Activated CD4-positive, alpha-beta T cell treated with anti-CD3 and anti-CD28 coated beads, Interleukin-2, amount 10 ng/mL, durations not matched to agents 7 days and 5 days (primary cell): Measurements from ENCODE around the gene SYT14. TPM values are rescaled to one million over a fixed set of nuclear protein-coding genes. Genes with fewer than 3 reads are reported as not detected.
"Not testable (repeated sequence)": the region's sequence is repeated elsewhere in the genome, so short reads cannot be mapped to it uniquely, and the experiment has no call there.

Experiments
- CTCF ChIA-PET: fragments of 350-600 bp; sonication (Branson Sonifier 250); formaldehyde crosslinking; loops from one replicate; lab custom pipeline; 2021; ENCODE audit warnings: antibody characterized with exemption; lab: Charles Lee
- POLR2A ChIA-PET: fragments of 350-600 bp; sonication (Branson Sonifier 250); formaldehyde crosslinking; loops from one replicate; lab custom pipeline; 2021; ENCODE audit warnings: antibody characterized with exemption; lab: Charles Lee
- DNase-seq: peaks from one replicate; pipeline ENCODE4 v3.0.0-alpha.2; 2020
- H3K27ac Mint-ChIP-seq: one replicate; pipeline ENCODE4 v1.8.0; 2021; ENCODE audit warnings: mild to moderate bottlenecking, moderate library complexity, mixed read lengths
- H3K27me3 Mint-ChIP-seq: one replicate; pipeline ENCODE4 v1.8.0; 2021; ENCODE audit warnings: mixed read lengths
- H3K36me3 Mint-ChIP-seq: one replicate; pipeline ENCODE4 v1.8.0; 2021; ENCODE audit warnings: low read depth, mixed read lengths
- H3K4me1 Mint-ChIP-seq: one replicate; pipeline ENCODE4 v1.8.0; 2021; ENCODE audit warnings: mixed read lengths
- H3K4me3 Mint-ChIP-seq: one replicate; pipeline ENCODE4 v1.8.0; 2021; ENCODE audit warnings: mild to moderate bottlenecking, moderate library complexity, mixed read lengths
- H3K9me3 Mint-ChIP-seq: one replicate; pipeline ENCODE4 v1.8.0; 2021; ENCODE audit warnings: mixed read lengths
- total RNA-seq, 2 experiments: library from RNA; stranded (reverse); gene quantifications; one replicate each; pipeline ENCODE4 v1.2.3, GENCODE V29; 2021

The SYT14 gene
- total RNA-seq, 2 experiments from 2014 or later, result not detected

DNA sequence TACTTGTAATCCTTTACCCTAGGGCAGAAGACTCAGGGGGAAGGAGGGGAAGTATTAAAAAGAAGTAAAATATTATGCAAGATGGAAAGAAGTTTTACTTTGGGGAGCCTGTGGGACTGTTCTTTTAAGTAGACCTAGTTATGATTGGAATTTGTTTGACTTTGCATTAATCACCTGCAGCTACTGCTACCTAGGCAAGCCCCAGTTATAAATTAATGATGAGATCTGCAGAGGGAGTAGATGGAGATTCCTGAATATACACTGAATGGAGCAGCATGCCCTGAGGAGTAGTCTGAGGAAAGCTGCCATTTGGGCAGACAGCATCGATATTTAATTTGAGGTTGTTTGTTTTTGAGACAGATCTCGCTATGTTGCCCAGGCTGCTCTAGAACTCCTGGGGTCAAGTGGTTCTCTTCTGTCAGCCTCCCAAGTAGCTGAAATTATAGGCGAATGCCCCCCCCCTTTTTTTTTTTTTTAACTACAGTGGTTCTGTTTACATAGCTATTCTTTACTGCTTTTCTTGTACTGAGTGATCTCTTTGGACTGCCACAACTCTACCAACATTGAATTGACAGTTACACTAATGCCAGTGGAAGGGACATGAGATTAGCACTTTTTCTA lies 213.1 kb downstream of the SYT14 start:
- Mint-ChIP-seq H3K4me1 (no peaks in the 10 kb centered on the region), H3K9me3 (no peaks in the 10 kb centered on the region), H3K27ac (no peak overlapping the region), H3K4me3 (no peak overlapping the region), H3K27me3 (no peaks in the 10 kb centered on the region), H3K36me3 (no peaks in the 10 kb centered on the region)
- POLR2A ChIA-PET, result no interaction called here
- CTCF ChIA-PET, result no interaction called here
- DNase-seq, result no peak

DNA sequence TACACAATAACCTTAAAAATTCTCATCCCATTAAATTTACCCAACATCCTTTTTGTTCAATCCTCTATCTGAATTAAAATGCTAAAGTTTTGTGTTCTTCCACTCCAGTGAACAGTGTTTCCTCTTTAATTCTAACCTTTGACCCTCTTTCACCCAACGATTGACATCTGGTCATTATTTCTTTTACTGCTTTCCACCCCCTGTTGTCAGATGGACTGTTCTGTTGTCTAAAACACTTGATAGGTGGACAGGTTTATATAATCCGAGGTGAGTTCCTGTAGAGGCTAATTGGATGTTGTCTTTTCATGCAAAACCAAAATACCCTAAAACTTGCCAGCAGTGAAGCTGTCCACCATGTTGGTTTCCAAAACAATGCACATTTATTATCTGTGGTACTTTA lies 221.2 kb downstream of the SYT14 start:
- no peak for DNase-seq
- POLR2A ChIA-PET, result no interaction called here
- CTCF ChIA-PET, result no interaction called here
- H3K36me3 Mint-ChIP-seq, result no peaks in the 10 kb centered on the region
- H3K9me3 Mint-ChIP-seq, result no peaks in the 10 kb centered on the region
- H3K4me3 Mint-ChIP-seq, result no peak overlapping the region
- H3K27ac Mint-ChIP-seq, result no peak overlapping the region
- peaks cover 8% of the 10 kb centered on the region for H3K27me3 Mint-ChIP-seq
- H3K4me1 Mint-ChIP-seq, result no peaks in the 10 kb centered on the region

DNA sequence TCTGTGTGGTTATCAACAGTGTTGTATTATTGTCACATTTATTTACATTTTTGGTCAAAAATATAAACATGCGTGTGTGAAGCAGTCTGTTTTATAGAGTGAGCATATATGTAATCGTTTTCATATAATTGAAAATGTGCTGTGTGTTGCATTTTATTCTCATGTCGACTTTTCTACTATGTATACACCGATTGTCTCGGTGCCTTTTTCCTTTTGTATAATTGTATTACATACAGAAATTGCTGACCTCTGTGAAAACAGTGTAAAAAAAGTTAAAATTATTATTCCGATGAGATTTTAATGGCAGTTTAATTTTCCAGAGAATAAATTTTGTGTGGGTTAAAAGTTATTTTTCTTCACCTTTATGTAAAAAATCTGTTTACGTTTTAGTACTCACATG lies 232.2 kb downstream of the SYT14 start:
- Mint-ChIP-seq H3K4me3 (no peak overlapping the region), H3K27me3 (peaks cover 2% of the 10 kb centered on the region), H3K4me1 (no peaks in the 10 kb centered on the region), H3K27ac (no peak overlapping the region), H3K36me3 (no peaks in the 10 kb centered on the region), H3K9me3 (no peaks in the 10 kb centered on the region)
- CTCF ChIA-PET, result no interaction called here
- POLR2A ChIA-PET, result no interaction called here
- no peak for DNase-seq

DNA sequence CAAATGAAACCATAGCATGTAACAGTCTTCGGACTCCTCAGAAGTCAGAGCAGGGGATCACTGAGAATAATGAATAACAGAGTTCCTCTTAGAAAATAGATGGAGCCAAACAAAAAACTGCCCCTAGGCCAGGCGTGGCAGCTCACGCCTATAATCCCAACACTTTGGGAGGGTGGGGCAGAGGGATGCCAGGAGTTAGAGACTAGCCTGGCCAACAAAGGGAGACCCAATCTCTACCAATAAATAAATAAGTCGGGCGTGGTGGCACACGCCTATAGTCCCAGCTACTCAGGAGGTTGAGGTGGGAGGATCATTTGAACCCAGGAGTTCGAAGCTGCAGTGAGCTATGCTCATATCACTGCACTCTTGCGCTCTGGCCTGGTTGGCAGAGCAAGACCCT lies 236.1 kb downstream of the SYT14 start:
- no peak for DNase-seq
- CTCF ChIA-PET, result no interaction called here
- H3K27me3 Mint-ChIP-seq, result peaks cover 4% of the 10 kb centered on the region
- H3K36me3 Mint-ChIP-seq, result no peaks in the 10 kb centered on the region
- POLR2A ChIA-PET, result no interaction called here
- no peak overlapping the region for H3K27ac Mint-ChIP-seq
- no peak overlapping the region for H3K4me3 Mint-ChIP-seq
- H3K4me1 Mint-ChIP-seq, result no peaks in the 10 kb centered on the region
- H3K9me3 Mint-ChIP-seq, result no peaks in the 10 kb centered on the region

DNA sequence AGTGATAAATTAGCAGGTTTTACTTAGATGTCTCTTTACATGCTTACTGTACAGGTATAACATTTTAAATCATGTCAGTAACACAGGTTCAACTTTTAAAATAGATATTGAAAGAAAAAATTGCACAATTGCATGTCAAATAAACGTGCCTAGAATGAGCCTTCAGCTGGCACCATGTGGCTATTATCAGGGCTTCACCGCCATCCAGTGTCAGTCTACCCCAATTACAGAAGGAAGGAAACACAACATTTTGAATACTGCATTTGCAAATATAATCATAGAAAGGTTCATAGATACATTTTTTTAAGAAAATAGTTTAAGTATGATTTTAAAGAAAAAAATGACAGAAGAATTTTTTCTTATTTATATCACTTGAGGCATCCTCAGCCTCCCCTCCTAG lies 247.0 kb downstream of the SYT14 start:
- no peak for DNase-seq
- H3K4me1 Mint-ChIP-seq, result no peaks in the 10 kb centered on the region
- no peaks in the 10 kb centered on the region for H3K9me3 Mint-ChIP-seq
- H3K36me3 Mint-ChIP-seq, result no peaks in the 10 kb centered on the region
- H3K27ac Mint-ChIP-seq, result no peak overlapping the region
- CTCF ChIA-PET, result no interaction called here
- no peaks in the 10 kb centered on the region for H3K27me3 Mint-ChIP-seq
- POLR2A ChIA-PET, result no interaction called here
- H3K4me3 Mint-ChIP-seq, result no peak overlapping the region

DNA sequence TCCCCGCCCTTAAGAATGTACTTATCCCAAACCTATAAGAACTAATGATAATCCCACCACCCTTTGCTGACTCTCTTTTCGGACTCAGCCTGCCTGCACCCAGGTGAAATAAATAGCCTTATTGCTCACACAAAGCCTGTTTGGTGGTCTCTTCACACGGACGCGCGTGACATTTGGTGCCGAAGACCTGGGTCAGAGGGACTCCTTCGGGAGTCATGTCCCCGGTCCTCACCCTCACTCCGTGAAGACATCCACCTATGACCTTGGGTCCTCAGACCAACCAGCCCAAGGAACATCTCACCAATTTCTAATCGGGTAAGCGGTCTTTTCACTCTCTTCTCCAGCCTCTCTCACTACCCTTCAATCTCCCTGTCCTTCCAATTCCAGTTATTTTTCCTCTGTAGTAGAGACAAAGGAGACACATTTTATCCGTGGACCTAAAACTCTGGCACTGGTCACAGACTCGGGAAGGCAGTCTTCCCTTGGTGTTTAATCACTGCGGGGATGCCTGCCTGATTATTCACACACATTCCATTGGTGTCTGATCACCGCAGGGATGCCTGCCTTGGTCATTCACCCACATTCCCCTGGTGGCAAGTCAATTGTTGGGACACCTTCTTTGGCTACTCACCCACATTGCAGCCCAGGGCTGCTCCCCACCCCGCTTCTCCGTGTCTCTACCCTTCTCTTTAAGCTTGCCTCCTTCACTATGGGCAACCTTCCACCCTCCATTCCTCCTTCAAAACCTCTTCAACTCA lies 250.0 kb downstream of the SYT14 start:
- H3K4me1 Mint-ChIP-seq, DNase-seq, H3K9me3 Mint-ChIP-seq, H3K4me3 Mint-ChIP-seq, H3K36me3 Mint-ChIP-seq, H3K27ac Mint-ChIP-seq, CTCF ChIA-PET, POLR2A ChIA-PET, H3K27me3 Mint-ChIP-seq: not testable (repeated sequence)

DNA sequence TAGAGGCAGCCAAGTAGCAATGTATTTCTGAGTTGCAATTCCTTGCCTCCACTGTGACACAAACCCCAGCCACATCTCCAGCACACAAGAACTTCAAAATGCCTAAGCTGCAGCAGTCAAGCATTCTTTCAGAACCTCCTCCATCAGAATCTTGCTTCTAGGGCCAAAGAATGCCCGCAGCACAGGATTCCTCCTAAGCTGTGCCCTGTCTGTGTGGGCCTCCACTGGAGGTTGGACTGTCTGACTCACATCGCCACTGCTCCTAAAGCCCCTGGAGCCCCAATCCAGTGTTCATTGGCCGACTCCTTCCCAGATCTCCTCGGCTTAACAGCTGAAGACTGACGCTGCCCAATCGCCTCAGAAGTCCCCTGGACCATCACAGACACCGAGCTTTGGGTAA lies 251.4 kb downstream of the SYT14 start:
- H3K4me3 Mint-ChIP-seq, result no peak overlapping the region
- H3K27me3 Mint-ChIP-seq, result no peaks in the 10 kb centered on the region
- no peak overlapping the region for H3K27ac Mint-ChIP-seq
- ChIA-PET CTCF (no interaction called here), POLR2A (no interaction called here)
- DNase-seq, result no peak
- no peaks in the 10 kb centered on the region for H3K9me3 Mint-ChIP-seq
- no peaks in the 10 kb centered on the region for H3K4me1 Mint-ChIP-seq
- no peaks in the 10 kb centered on the region for H3K36me3 Mint-ChIP-seq

DNA sequence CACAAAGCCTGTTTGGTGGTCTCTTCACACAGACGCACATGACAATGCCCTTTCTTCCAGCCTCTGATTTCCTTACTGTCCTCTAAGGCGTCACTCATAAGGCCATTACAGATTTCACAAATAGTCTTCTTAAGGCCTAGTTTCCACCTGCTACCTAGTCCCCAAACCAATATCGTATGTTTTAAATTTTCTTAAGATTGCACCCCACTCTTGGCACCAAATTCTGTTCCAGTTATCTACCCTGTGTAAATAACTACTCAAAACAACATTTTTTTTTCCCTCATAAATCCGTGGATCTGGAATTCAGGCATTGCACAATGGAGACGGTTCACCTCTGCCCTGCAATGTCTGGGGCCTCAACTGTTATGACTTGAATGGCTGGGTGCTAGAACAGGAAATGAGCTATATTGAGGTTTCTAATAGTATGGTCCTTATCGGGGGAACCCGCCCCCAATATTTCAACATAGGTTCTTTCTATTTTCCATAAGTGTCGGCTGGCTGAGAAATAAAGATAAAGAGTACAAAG lies 257.7 kb downstream of the SYT14 start:
- H3K27me3 Mint-ChIP-seq, result peaks cover 3% of the 10 kb centered on the region
- H3K36me3 Mint-ChIP-seq, result no peaks in the 10 kb centered on the region
- ChIA-PET POLR2A (no interaction called here), CTCF (interaction anchor here (0.6 kb wide), 1 partner anchor 117 kb away, joined by 3 read pairs; no protein-coding TSS in a partner anchor)
- H3K9me3 Mint-ChIP-seq, result no peaks in the 10 kb centered on the region
- no peak overlapping the region for H3K4me3 Mint-ChIP-seq
- H3K27ac Mint-ChIP-seq, result no peak overlapping the region
- no peaks in the 10 kb centered on the region for H3K4me1 Mint-ChIP-seq
- no peak for DNase-seq

DNA sequence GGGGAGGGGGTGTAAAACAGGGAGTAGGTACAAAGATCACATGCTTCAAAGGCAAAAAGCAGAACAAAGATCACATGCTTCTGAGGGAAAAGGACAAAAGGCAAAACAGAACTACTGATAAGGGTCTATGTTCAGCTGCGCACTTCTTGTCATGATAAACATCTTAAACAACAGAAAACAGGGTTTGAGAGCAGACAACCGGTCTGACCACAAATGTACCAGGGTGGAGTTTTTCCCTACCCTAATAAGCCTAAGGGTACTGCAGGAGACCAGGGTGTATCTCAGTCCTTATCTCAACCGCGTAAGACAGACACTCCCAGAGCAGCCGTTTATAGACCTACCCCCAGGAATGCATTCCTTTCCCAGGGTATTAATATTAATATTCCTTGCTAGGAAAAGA lies 258.2 kb downstream of the SYT14 start:
- H3K27ac Mint-ChIP-seq, DNase-seq, H3K4me1 Mint-ChIP-seq, H3K9me3 Mint-ChIP-seq, H3K36me3 Mint-ChIP-seq, H3K27me3 Mint-ChIP-seq, POLR2A ChIA-PET, H3K4me3 Mint-ChIP-seq: not testable (repeated sequence)
- CTCF ChIA-PET, result interaction anchor here (0.6 kb wide), 1 partner anchor 118 kb away, joined by 3 read pairs; no protein-coding TSS in a partner anchor

DNA sequence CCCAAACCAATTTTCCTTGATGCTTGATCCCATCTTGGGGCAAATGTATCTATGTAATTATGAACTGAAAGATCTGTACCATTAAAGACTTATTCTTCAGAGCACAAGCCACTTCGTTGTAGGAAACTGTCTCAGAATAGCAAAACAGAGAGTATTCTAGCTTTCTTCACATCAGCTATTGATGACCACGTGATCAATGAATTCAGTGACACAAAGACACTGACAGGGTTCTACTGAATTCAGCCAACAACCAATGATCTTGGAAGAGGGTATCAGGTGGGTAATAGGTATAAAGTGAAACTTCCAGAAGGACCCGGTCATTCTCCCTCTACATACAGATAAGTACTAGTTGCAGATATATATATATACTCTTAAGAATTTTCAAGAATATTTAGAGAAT lies 260.8 kb downstream of the SYT14 start:
- Mint-ChIP-seq H3K27me3 (peaks cover 3% of the 10 kb centered on the region), H3K9me3 (no peaks in the 10 kb centered on the region), H3K4me3 (no peak overlapping the region), H3K4me1 (no peaks in the 10 kb centered on the region), H3K36me3 (no peaks in the 10 kb centered on the region), H3K27ac (no peak overlapping the region)
- ChIA-PET POLR2A (no interaction called here), CTCF (no interaction called here)
- DNase-seq, result no peak

DNA sequence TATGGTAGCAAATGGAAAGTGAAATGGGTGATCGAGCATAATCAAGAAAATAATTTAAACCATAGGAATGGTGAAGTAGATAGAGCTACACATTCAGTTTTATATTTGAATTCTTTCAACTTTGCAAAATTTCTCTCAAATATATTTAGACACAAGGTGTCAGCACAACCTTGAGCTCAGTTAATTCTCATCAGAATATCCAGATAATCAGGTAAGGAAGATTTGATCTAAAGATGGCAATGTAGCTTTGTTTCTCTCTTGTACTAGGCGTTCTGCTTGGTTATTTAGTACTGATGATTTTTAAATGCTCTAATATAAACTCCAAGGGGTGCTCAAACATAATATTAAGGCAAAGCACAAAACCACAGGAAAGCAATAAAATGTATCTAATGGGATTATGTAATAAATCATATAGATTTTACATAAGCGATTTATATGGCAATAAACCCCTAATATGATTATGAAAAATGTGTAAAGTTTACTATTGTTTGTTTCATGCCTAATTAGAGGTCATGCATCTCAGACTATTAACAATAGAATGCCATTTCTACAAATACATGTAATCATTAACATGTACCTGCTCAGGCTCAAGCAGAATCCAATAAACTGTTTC lies 262.2 kb downstream of the SYT14 start:
- no peak for DNase-seq
- POLR2A ChIA-PET, result no interaction called here
- H3K4me1 Mint-ChIP-seq, result no peaks in the 10 kb centered on the region
- no peak overlapping the region for H3K27ac Mint-ChIP-seq
- H3K27me3 Mint-ChIP-seq, result peaks cover 3% of the 10 kb centered on the region
- no peaks in the 10 kb centered on the region for H3K9me3 Mint-ChIP-seq
- no peaks in the 10 kb centered on the region for H3K36me3 Mint-ChIP-seq
- H3K4me3 Mint-ChIP-seq, result no peak overlapping the region
- CTCF ChIA-PET, result no interaction called here

DNA sequence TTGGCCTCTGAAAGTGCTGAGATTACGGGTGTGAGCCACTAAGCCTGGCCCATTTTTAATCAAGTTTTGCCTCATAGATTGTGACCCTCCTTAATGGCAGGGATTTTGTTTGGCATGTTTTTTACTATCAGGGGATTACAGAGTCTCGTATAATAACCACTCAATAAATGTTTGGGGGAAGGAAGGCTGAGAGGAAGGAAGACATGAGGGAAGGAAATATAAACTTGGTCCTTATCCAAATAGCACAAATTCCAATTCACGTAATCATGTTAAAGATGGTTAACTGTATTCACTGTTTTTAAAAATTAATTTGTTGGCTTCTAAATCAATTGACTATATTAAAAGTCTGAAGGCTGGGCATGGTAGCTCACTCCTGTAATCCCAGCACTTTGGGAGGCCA lies 263.7 kb downstream of the SYT14 start:
- peaks cover 3% of the 10 kb centered on the region for H3K27me3 Mint-ChIP-seq
- POLR2A ChIA-PET, result no interaction called here
- CTCF ChIA-PET, result no interaction called here
- no peaks in the 10 kb centered on the region for H3K4me1 Mint-ChIP-seq
- H3K9me3 Mint-ChIP-seq, result no peaks in the 10 kb centered on the region
- DNase-seq, result no peak
- H3K27ac Mint-ChIP-seq, result no peak overlapping the region
- H3K4me3 Mint-ChIP-seq, result no peak overlapping the region
- H3K36me3 Mint-ChIP-seq, result no peaks in the 10 kb centered on the region

DNA sequence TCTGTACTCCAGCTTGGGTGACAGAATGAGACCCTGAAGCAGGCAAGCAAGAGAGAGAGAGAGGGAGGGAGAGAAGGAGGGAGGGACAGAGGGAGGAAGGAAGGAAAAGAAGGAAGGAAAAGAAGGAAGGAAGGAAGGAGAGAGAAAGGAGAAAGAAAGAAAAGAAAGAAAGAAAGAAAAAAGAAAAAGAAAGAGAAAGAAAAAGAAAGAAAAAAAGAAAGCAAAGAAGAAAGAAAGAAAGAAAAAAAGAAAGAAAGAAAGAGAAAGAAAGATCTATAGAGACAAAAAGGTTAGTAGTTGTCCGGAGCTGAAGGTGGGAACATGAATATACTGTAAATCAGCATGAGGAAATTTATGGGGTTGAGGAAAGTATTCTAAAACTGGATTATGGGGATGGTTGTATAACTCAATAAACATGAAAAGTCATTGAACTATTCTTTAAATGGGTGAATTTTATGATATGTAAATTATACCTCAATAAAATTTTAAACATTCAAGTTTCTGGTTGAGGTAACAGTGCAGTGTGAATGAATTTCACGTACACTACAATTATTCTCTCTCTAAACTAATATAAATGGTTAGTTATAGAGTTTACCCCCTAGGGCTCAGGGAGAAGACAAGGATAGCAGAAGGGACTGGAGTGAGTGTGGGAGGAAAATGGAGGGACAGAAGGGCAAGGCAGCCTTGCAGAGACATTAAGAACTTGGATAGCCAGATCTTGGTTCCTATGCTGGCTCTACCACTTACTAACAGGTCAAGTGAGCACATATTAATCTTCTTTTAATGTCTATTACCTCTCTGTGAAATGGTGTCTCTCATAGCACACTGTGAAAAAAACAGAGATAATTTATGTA lies 269.8 kb downstream of the SYT14 start:
- POLR2A ChIA-PET, result no interaction called here
- no peak for DNase-seq

More for the DNA sequence above, 269.8 kb downstream of the SYT14 start:
- Mint-ChIP-seq H3K4me1 (no peaks in the 10 kb centered on the region), H3K9me3 (no peaks in the 10 kb centered on the region), H3K27ac (no peak overlapping the region), H3K36me3 (no peaks in the 10 kb centered on the region), H3K27me3 (peaks cover 2% of the 10 kb centered on the region), H3K4me3 (no peak overlapping the region)
- CTCF ChIA-PET, result no interaction called here
